ENCODE measurements around the gene PIM2. TPM values are rescaled to one million over a fixed set of nuclear protein-coding genes. Genes with fewer than 3 reads are reported as not detected.

Gene PIM2
- polyA plus RNA-seq, 1 of the 3 experiments (the other 2 are of a cell fraction): 12.3 TPM

- DNase-seq: no peak
- Histone ChIP-seq H2AFZ (ENCODE audit: low read depth) (no peak overlapping the region), H3K9ac (no peak overlapping the region), H3K79me2 (ENCODE audit: insufficient read depth) (peaks cover 12% of the 10 kb centered on the region), H4K20me1 (ENCODE audit: insufficient read depth) (0 out of 2 replicates have a peak, but pooled peaks cover 5% of the 10 kb centered on the region), H3K4me3 (ENCODE audit: low read depth in 2 of 2, low read length in 1 of 2) (no peak overlapping the region), H3F3A (replicated peaks; ENCODE audit: insufficient read depth) (peaks cover 3% of the 10 kb centered on the region), H3K27ac (ENCODE audit: low read depth in 2 of 2, low read length in 1 of 2) (no peak overlapping the region), H3K4me1 (ENCODE audit: control insufficient read depth in 1 of 2, insufficient read depth in 2 of 2, low read depth in 1 of 2, low read length in 1 of 2) (no peaks in the 10 kb centered on the region; a peak in 1 of 4 replicates), H3K36me3 (replicated peaks in 1 of 2; ENCODE audit: control insufficient read depth in 1 of 2, insufficient read depth in 2 of 2, low read length in 1 of 2) (peaks cover 4 to 38% of the 10 kb centered on the region in 2 experiments), H3K9me3 (no peaks in the 10 kb centered on the region), H3K9me2 (no peaks in the 10 kb centered on the region), H3K4me2 (no peak overlapping the region), H3K27me3 (ENCODE audit: insufficient read depth) (no peaks in the 10 kb centered on the region)
- 97% methylated on average over 20 of the region's 20 CpGs for WGBS (ENCODE audit: low lambda C conversion rate)
- CTCF ChIA-PET: interaction anchor here (2.9 kb wide), 1 partner anchor 13 kb away, joined by 12 read pairs; no protein-coding TSS in a partner anchor
- POLR2A ChIA-PET: no interaction called here
- TF ChIP-seq POLR2AphosphoS5 (IDR thresholded peaks at IDR 0.05; ENCODE audit: low read depth, low read length) (no peak; the same call in 1 of the 2 replicates), USF1 (IDR thresholded peaks at IDR 0.05; ENCODE audit: borderline replicate concordance, low read depth) (no peak), IRF3 (IDR thresholded peaks at IDR 0.05; ENCODE audit: low read depth, low read length) (no peak), MAX (IDR thresholded peaks at IDR 0.05; ENCODE audit: low read depth) (no peak), MXI1 (IDR thresholded peaks at IDR 0.05; ENCODE audit: low read depth, low read length) (no peak), REST (IDR thresholded peaks at IDR 0.05; ENCODE audit: low read depth, low read length) (no peak), PBX3 (IDR thresholded peaks at IDR 0.05) (no peak), MEF2A (IDR thresholded peaks at IDR 0.05; ENCODE audit: borderline replicate concordance, low read depth) (no peak), TCF12 (IDR thresholded peaks at IDR 0.05) (no peak), GATA2 (CRISPR knock-in tag; IDR thresholded peaks at IDR 0.05) (no peak)
Observed at GRCh38 chrX:48902135-48902534, 16.7 kb downstream of the PIM2 start.
